ENCODE data around the gene ADARB2. TPM values are rescaled to one million over a fixed set of nuclear protein-coding genes. Genes with fewer than 3 reads are reported as not detected.

Gene ADARB2
- total and polyA plus RNA-seq, 2 experiments from 2014 or later = 2.0 to 5.0 TPM

GRCh38 chr10:1488970-1489548, 248.3 kb downstream of the ADARB2 start:
- Histone ChIP-seq H3K79me2 (replicated peaks; ENCODE audit: insufficient read depth) (no peaks in the 10 kb centered on the region), H4K20me1 (replicated peaks; ENCODE audit: insufficient read depth) (no peaks in the 10 kb centered on the region; the same call in 1 of the 2 replicates), H3K4me2 (no peak overlapping the region), H3F3A (replicated peaks; ENCODE audit: low read depth) (no peaks in the 10 kb centered on the region), H3K27ac (ENCODE audit: low read depth) (no peak overlapping the region), H2AFZ (no peak overlapping the region), H3K27me3 (ENCODE audit: insufficient read depth) (no peaks in the 10 kb centered on the region), H3K4me3 (no peak overlapping the region), H3K4me1 (ENCODE audit: insufficient read depth) (peaks cover 8% of the 10 kb centered on the region), H3K36me3 (ENCODE audit: insufficient read depth) (no peaks in the 10 kb centered on the region), H3K9me2 (ENCODE audit: insufficient read depth) (no peaks in the 10 kb centered on the region)
- Mint-ChIP-seq H3K27ac (no peak overlapping the region), H3K36me3 (ENCODE audit: low read depth) (no peaks in the 10 kb centered on the region), H3K9me3 (no peaks in the 10 kb centered on the region), H3K27me3 (ENCODE audit: insufficient read depth, low read depth, poor library complexity) (peaks cover 4% of the 10 kb centered on the region), H3K4me1 (peaks cover 11% of the 10 kb centered on the region), H3K4me3 (no peak overlapping the region)
- no peak for DNase-seq (ENCODE audit: low spot score)
- no peak for ATAC-seq
- TF ChIP-seq EZH2 (IDR thresholded peaks at IDR 0.05; ENCODE audit: low read depth, unreplicated experiment) = no peak
- no peak for TF ChIP-seq ZNF331 (CRISPR knock-in tag; IDR thresholded peaks at IDR 0.05; ENCODE audit: low read depth)
- TF ChIP-seq ZNF462 (CRISPR knock-in tag; IDR thresholded peaks at IDR 0.05) = no peak
- no peak for TF ChIP-seq NANOG (IDR thresholded peaks at IDR 0.05; ENCODE audit: borderline replicate concordance)
- no peak for TF ChIP-seq JUNB (IDR thresholded peaks at IDR 0.05; ENCODE audit: unreplicated experiment)
- TF ChIP-seq ZNF114 (CRISPR knock-in tag; IDR thresholded peaks at IDR 0.05) = no peak
- TF ChIP-seq CREB1 (CRISPR knock-in tag; IDR thresholded peaks at IDR 0.05; ENCODE audit: low read depth) = no peak
